CMK (cell line): ENCODE data around the gene SLC12A2.

Experiments used
- DNase-seq: peaks from one replicate; pipeline ENCODE4 v3.0.0-alpha.2; 2010; ENCODE audit warnings: low read depth

SLC12A2 gene

GRCh38 chr5:128172102-128172501, 88.5 kb downstream of the SLC12A2 start:
- DNase-seq, result no peak

DNA sequence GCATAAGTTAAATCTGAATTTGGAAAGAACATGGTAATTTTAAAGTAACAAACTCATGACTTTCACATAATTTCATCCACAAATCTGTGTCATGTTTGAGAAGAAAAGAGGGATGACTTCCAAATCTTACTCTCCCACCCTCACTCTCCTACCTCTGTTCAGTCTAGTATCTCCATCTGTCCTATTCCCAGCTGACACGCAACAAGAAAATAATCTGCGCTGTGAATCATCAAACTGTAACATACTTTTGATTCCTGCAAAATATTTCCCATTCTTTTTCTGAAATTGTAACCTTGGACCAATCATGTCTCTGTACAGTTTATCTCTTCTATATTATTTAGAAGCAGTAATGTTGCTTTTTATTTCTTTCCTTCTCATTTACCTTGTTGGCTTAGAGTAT, 91.4 kb downstream of the SLC12A2 start:
- DNase-seq, result no peak

DNA sequence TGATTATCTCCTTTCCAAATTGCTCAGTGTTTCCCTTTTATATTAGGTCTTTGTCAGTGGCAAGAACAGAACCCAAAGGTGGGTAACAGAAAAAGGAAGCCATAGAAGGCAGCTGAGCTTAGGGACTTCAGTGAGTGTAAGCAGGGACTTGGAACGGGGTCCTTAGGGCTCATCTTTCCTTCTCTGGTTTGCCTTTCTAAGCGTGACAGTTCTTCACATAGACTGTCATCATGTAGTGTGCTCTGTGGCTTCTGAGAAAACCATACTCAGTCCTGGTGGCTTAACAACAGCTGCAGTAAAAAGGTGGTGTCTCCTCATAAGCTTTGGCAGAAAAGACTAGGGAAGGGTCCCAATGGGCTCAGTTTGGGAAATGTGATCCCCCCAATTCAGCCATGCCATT, 108.8 kb downstream of the SLC12A2 start:
- no peak for DNase-seq

- no peak for DNase-seq
Observed at GRCh38 chr5:128193665-128194390, 110.3 kb downstream of the SLC12A2 start.

DNA sequence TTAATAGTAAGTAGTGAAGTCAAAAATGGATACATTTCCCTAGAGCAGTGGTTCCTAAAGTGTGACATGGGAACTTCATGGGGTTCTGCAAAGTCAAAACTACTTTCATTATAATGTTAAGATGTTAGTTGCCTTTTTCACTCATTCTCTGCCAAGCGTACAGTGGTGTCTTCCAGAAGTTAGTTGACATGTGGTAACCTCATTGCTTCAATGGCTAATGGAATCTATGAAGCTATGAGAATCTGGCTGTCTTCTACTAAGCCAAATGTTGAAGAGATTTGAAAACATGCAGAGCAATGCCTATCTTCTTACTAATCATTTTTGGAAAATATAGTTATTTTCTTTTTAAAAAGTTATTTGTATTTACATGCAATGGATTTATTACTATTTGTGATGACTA, 111.8 kb downstream of the SLC12A2 start:
- no peak for DNase-seq

DNA sequence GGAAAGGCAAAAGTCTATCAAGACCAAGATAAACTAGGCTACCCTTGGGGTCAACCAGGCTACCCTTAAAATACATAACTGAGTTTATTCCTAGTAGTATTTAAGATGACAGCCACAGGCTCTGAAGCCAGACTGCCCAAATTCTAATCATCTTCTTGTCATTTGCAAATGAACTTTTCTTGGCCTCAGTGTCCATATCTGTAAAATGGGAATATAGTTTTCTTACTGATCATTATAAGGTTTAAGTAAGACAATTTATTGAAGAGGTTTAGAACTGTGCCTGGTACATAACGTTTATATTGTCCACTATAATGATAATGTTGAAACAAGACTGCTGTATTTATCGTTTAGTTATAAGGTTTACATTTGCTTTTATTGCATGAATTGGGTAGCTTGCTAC, 112.5 kb downstream of the SLC12A2 start:
- no peak for DNase-seq

DNA sequence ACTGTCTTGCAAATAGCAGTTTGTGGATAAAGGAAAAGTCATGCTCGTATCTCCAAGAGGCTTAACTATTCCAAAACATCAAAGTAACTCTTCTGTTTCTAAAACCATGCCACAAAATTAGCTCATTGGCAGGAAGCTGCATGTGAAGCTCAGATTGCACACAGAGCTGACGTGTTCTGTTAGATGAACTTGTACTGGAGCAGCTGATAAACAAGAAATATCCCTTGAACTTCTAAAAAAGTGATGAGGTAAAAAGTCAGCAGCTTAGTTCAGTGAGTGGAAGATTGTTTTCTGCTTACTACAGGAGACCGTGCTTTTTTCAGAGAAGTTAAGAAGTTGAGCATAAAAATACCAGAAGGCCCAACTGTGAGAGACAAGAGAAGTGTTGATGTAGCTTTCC, 113.2 kb downstream of the SLC12A2 start:
- DNase-seq, result peak; percentile 38

DNA sequence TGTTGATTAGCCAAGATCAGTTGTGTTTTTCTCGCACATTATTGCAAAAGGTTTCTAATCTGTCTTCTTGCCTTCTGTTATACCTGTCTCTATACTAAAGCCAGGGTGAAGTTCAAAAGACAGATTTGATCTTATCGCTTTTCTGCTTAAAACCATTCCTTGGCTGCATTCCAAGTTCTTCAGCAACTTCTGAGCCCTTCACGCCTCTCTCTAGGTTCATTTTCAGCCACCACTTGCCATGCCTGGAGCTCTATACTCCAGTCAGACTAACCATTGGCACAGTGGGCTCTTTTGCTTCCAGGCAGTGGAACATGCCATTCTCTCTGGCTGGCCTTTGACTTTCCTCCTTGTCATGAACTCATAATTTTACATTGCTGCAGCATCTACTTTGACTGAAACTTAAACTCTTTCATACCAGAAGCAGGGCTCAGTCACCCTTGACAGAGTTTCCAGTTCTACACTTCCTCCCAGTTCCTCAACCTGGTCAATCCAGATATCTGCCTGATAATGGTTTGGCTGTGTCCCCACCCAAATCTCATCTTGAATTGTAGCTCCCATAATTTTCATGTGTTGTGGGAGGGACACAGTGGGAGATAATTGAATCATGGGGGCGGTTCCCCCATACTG, 114.4 kb downstream of the SLC12A2 start:
- DNase-seq, result no peak

GRCh38 chr5:128199104-128199503, 115.5 kb downstream of the SLC12A2 start:
- DNase-seq, result no peak

DNA sequence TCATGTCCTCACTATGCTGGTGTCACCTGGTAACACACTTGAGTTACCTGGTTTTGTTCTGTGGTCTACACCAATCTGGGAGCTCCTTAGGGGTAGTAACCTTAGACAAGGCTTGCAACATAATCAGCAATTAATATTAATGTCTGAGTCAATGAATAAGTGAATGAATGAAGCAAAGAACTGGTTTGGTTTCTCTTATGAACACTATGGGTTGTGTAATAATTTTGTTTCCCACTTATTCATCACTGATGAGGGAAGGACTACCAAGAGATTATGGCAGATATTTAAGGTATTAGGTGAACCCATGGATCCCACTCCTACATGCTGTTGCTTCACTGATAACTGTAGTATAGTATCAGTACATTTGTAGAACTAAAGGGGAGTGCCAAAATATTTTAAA, 116.0 kb downstream of the SLC12A2 start:
- DNase-seq, result no peak

- DNase-seq, result no peak
Observed at GRCh38 chr5:128201065-128201926, 117.7 kb downstream of the SLC12A2 start.

- DNase-seq, result no peak
Observed at GRCh38 chr5:128202320-128202719, 118.8 kb downstream of the SLC12A2 start.

GRCh38 chr5:128208436-128208835, 124.9 kb downstream of the SLC12A2 start:
- DNase-seq, result no peak

- DNase-seq, result no peak
Observed at GRCh38 chr5:128212191-128212806, 128.7 kb downstream of the SLC12A2 start.

DNA sequence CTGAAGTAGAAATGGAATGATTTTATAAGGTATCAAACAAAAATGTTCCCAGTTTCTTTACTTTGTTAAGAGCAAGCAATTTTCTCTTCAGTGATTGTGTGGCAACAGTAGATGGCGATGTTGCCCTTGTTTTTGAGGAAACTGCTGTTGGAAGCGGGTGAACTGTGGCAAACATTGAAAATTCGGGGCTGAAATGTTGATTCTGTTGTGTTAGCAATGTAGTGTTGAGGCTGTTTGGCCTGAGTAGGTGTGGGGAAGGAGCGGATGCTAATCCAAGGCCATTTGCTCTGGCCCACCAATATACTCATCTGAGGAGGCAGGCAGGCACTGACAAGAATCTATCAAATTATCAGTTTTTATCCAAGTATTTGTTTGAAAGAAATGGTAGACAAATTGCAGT, 129.8 kb downstream of the SLC12A2 start:
- DNase-seq, result no peak

GRCh38 chr5:128213833-128214232, 130.3 kb downstream of the SLC12A2 start:
- DNase-seq, result no peak

DNA sequence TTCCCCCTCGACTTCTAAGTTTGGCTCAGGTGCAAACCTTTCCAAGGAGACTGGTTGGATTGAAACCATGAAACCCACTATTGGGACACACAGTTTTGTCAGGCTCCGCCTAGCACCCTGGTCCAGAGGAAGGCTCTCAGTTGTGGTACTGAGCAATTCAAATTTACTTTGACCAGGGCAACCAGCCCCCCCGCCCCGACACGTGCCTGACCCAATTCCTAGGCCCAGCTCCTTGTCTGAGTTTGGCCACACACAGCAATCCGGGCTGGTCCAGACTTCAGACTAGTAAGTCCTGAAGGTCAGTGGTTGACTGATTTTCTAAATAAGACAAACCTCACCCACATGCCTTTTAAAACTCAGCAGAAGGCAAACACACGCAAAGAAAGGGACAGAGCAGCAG, 132.7 kb downstream of the SLC12A2 start:
- DNase-seq, result no peak

- no peak for DNase-seq
Observed at GRCh38 chr5:128216860-128217531, 133.4 kb downstream of the SLC12A2 start.

GRCh38 chr5:128220841-128221240, 137.3 kb downstream of the SLC12A2 start:
- no peak for DNase-seq

GRCh38 chr5:128224336-128224735, 140.8 kb downstream of the SLC12A2 start:
- no peak for DNase-seq

DNA sequence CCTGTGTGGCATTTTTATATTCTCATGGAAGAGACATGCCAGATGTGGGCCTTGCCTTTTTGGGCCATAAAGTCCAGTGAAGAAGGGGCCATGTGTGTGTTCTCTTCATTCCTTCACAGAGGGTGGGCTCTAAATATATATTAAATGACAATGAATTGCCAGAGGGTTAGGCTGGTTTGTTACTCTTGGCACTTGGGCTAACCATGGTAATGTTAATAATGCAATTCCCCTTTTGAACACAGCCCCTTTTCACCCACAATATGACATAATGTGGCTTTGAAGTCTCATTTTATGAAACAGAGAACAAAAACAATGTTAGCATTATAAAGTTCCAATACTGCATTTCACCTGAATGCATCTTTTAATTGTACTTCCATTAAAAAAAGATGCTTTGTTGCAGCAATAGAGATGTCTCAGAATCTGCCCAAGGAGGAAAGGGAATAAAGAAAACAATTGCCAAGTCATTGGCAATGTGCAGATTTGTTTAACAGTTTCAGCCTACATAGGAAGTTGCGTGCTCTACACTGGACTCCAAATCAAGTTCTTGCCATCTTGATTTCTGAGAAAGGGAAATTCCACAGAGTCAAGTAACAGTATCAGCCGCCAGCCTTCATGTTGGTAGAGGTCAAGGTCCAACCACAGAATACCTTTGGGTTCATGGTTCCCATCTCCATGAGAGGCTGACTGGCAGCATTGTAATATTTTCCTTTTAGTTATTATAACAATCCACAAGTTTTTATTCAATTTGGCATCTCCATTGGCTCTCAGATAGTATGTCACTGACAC, 141.9 kb downstream of the SLC12A2 start:
- no peak for DNase-seq
